Measurements from ENCODE around the gene PCSK6. TPM values are rescaled to one million over a fixed set of nuclear protein-coding genes. Genes with fewer than 3 reads are reported as not detected.

The PCSK6 gene
- total RNA-seq, result 0.40 to 2.0 TPM (median 1.4 TPM) in 3 replicates
- long read RNA-seq, result 0 reads

GRCh38 chr15:101489599-101490407 is at the start of gene PCSK6:
TSS of gene PCSK6 (minus strand) at chr15:101489707. CDS start at chr15:101489670, 37 bp downstream.
- Mint-ChIP-seq H3K4me1 (ENCODE audit: low read depth) (peaks cover 2% of the 10 kb centered on the region), H3K27ac (ENCODE audit: unreplicated experiment) (no peak within 1 kb of the TSS), H3K9me3 (ENCODE audit: low read depth) (no peaks in the 10 kb centered on the region), H3K27me3 (ENCODE audit: low read depth) (peaks cover 41% of the 10 kb centered on the region), H3K36me3 (ENCODE audit: low read depth) (no peaks in the 10 kb centered on the region), H3K4me3 (ENCODE audit: unreplicated experiment) (peak within 1 kb of the TSS; percentile 50)
- no peak for TF ChIP-seq CTCF (IDR thresholded peaks at IDR 0.05)
- no peak for DNase-seq (ENCODE audit: low spot score)

GRCh38 chr15:101538996-101539395 is 49.5 kb upstream of the PCSK6 start:
- no peak overlapping the region for H3K27ac Mint-ChIP-seq (ENCODE audit: unreplicated experiment)
- peaks cover 1% of the 10 kb centered on the region for H3K36me3 Mint-ChIP-seq (ENCODE audit: low read depth)
- no peak for DNase-seq (ENCODE audit: low spot score)
- H3K4me1 Mint-ChIP-seq (ENCODE audit: low read depth), result peaks cover 20% of the 10 kb centered on the region
- peaks cover 6% of the 10 kb centered on the region for H3K27me3 Mint-ChIP-seq (ENCODE audit: low read depth)
- H3K4me3 Mint-ChIP-seq (ENCODE audit: unreplicated experiment), result no peak overlapping the region
- no peak for TF ChIP-seq CTCF (IDR thresholded peaks at IDR 0.05)
- peaks cover 5% of the 10 kb centered on the region for H3K9me3 Mint-ChIP-seq (ENCODE audit: low read depth)

GRCh38 chr15:101538177-101538576 is 48.7 kb upstream of the PCSK6 start:
- peaks cover 20% of the 10 kb centered on the region for H3K4me1 Mint-ChIP-seq (ENCODE audit: low read depth)
- H3K27me3 Mint-ChIP-seq (ENCODE audit: low read depth), result peaks cover 8% of the 10 kb centered on the region
- no peak overlapping the region for H3K4me3 Mint-ChIP-seq (ENCODE audit: unreplicated experiment)
- peaks cover 1% of the 10 kb centered on the region for H3K36me3 Mint-ChIP-seq (ENCODE audit: low read depth)
- H3K9me3 Mint-ChIP-seq (ENCODE audit: low read depth), result peaks cover 5% of the 10 kb centered on the region
- DNase-seq (ENCODE audit: low spot score), result no peak
- no peak overlapping the region for H3K27ac Mint-ChIP-seq (ENCODE audit: unreplicated experiment)
- TF ChIP-seq CTCF (IDR thresholded peaks at IDR 0.05), result no peak

GRCh38 chr15:101537483-101538080 is 48.1 kb upstream of the PCSK6 start:
- H3K9me3 Mint-ChIP-seq (ENCODE audit: low read depth), result peaks cover 5% of the 10 kb centered on the region
- no peak overlapping the region for H3K27ac Mint-ChIP-seq (ENCODE audit: unreplicated experiment)
- H3K27me3 Mint-ChIP-seq (ENCODE audit: low read depth), result peaks cover 13% of the 10 kb centered on the region
- TF ChIP-seq CTCF (IDR thresholded peaks at IDR 0.05), result no peak
- no peak for DNase-seq (ENCODE audit: low spot score)
- H3K36me3 Mint-ChIP-seq (ENCODE audit: low read depth), result peaks cover 1% of the 10 kb centered on the region
- H3K4me1 Mint-ChIP-seq (ENCODE audit: low read depth), result peaks cover 20% of the 10 kb centered on the region
- H3K4me3 Mint-ChIP-seq (ENCODE audit: unreplicated experiment), result no peak overlapping the region

GRCh38 chr15:101536875-101537405 is 47.4 kb upstream of the PCSK6 start:
- no peak for TF ChIP-seq CTCF (IDR thresholded peaks at IDR 0.05)
- Mint-ChIP-seq H3K9me3 (ENCODE audit: low read depth) (peaks cover 5% of the 10 kb centered on the region), H3K27me3 (ENCODE audit: low read depth) (peaks cover 16% of the 10 kb centered on the region), H3K27ac (ENCODE audit: unreplicated experiment) (no peak overlapping the region), H3K36me3 (ENCODE audit: low read depth) (peaks cover 1% of the 10 kb centered on the region), H3K4me1 (ENCODE audit: low read depth) (peaks cover 20% of the 10 kb centered on the region), H3K4me3 (ENCODE audit: unreplicated experiment) (no peak overlapping the region)
- no peak for DNase-seq (ENCODE audit: low spot score)
